ENCODE results near the gene SIM2.

GRCh38 chr21:36697851-36698384 is 997 bp upstream of the SIM2 start:
- TF ChIP-seq EZH2 (IDR thresholded peaks at IDR 0.05) (no peak), POLR2AphosphoS5 (IDR thresholded peaks at IDR 0.05; ENCODE audit: borderline replicate concordance, low read depth, low read length) (no peak), FOXP2 (optimal IDR thresholded peaks at IDR 0.05; ENCODE audit: control extremely low read depth, extremely low read length, insufficient read depth) (no peak)

All from SK-N-MC (cell line).